Erythroblast (primary cell): ENCODE data around the gene MIEF1.

Experiments
- DNase-seq, 2 experiments: peaks; one replicate each; lab custom pipeline; 2025; lab: John Stamatoyannopoulos, UW
- GATA1 ChIP-seq: IDR thresholded peaks from 2 replicates; pipeline ENCODE4 v1.6.1; 2011; ENCODE audit warnings: low read depth, mild to moderate bottlenecking, control low read depth, low read length, moderate library complexity
- POLR2A ChIP-seq: IDR thresholded peaks from 2 replicates; pipeline ENCODE4 v1.6.1; 2011; ENCODE audit warnings: mild to moderate bottlenecking, low read length

The MIEF1 gene

GRCh38 chr22:39563571-39564428 is 61.7 kb downstream of the MIEF1 start:
- TF ChIP-seq POLR2A (no peak), GATA1 (no peak)
- DNase-seq = peak; percentile 31 to 60

DNA sequence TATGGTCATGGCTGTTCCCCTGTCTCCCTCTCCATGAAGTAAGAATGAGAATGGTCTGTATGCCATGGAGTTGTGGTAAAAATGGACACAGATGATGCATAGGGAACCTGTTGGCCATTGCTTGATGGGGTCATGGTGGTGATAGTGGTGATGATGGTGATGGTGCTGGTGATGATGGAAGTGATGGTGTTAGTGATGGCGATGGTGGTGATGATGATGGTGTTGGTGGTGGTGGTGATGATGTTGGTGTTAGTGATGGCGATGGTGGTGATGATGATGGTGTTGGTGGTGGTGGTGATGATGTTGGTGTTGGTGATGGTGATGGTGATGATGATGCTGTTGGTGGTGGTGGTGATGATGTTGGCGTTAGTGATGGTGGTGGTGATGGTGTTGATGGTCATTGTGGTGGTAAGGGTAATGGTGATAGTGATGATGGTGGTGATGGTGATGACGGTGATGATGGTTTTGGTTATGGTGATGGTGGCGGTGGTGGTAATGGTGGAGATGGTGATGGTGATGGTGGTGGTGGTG is 63.4 kb downstream of the MIEF1 start:
- TF ChIP-seq POLR2A = no peak
- no peak for TF ChIP-seq GATA1
- DNase-seq = no peak

- DNase-seq = no peak
- TF ChIP-seq POLR2A (no peak), GATA1 (no peak)
Measured at GRCh38 chr22:39567135-39567946, 65.3 kb downstream of the MIEF1 start.
